ENCODE measurements around the gene SRGAP1. TPM values are rescaled to one million over a fixed set of nuclear protein-coding genes. Genes with fewer than 3 reads are reported as not detected.

SRGAP1 gene
- total RNA-seq, 1 donor from 2014 or later = 9.7 TPM

- H3K4me1 Mint-ChIP-seq = peaks cover 3% of the 10 kb centered on the region
- no peak for TF ChIP-seq CTCF (IDR thresholded peaks at IDR 0.05; ENCODE audit: unreplicated experiment)
- H3K9me3 Mint-ChIP-seq = peaks cover 4% of the 10 kb centered on the region
- no peaks in the 10 kb centered on the region for H3K36me3 Mint-ChIP-seq
- no peak overlapping the region for H3K27ac Mint-ChIP-seq
- H3K4me3 Mint-ChIP-seq = no peak overlapping the region
- no peaks in the 10 kb centered on the region for H3K27me3 Mint-ChIP-seq (ENCODE audit: low read depth)
- no peak for DNase-seq (ENCODE audit: low spot score in 2 of 2, unreplicated experiment in 2 of 2)
Observed at GRCh38 chr12:63930971-63931370, 86.5 kb downstream of the SRGAP1 start.

GRCh38 chr12:63931703-63932102 lies 87.2 kb downstream of the SRGAP1 start:
- no peak overlapping the region for H3K27ac Mint-ChIP-seq

GRCh38 chr12:63934936-63935335 lies 90.4 kb downstream of the SRGAP1 start:
- H3K4me3 Mint-ChIP-seq = no peak overlapping the region
- no peak for TF ChIP-seq CTCF (IDR thresholded peaks at IDR 0.05; ENCODE audit: unreplicated experiment)

More at GRCh38 chr12:63931703-63932102, 87.2 kb downstream of the SRGAP1 start:
- TF ChIP-seq CTCF (IDR thresholded peaks at IDR 0.05; ENCODE audit: unreplicated experiment) = no peak
- no peak for DNase-seq (ENCODE audit: low spot score in 2 of 2, unreplicated experiment in 2 of 2)
- Mint-ChIP-seq H3K27me3 (ENCODE audit: low read depth) (no peaks in the 10 kb centered on the region), H3K36me3 (no peaks in the 10 kb centered on the region), H3K4me1 (peaks cover 3% of the 10 kb centered on the region), H3K4me3 (no peak overlapping the region), H3K9me3 (peaks cover 4% of the 10 kb centered on the region)

GRCh38 chr12:63935361-63935760 lies 90.9 kb downstream of the SRGAP1 start:
- TF ChIP-seq CTCF (IDR thresholded peaks at IDR 0.05; ENCODE audit: unreplicated experiment) = no peak
- peaks cover 4% of the 10 kb centered on the region for H3K9me3 Mint-ChIP-seq
- H3K4me1 Mint-ChIP-seq = peaks cover 11% of the 10 kb centered on the region
- no peak overlapping the region for H3K4me3 Mint-ChIP-seq
- DNase-seq (ENCODE audit: low spot score in 2 of 2, unreplicated experiment in 2 of 2) = no peak
- H3K27me3 Mint-ChIP-seq (ENCODE audit: low read depth) = no peaks in the 10 kb centered on the region
- no peak overlapping the region for H3K27ac Mint-ChIP-seq
- H3K36me3 Mint-ChIP-seq = no peaks in the 10 kb centered on the region

More at GRCh38 chr12:63934936-63935335, 90.4 kb downstream of the SRGAP1 start:
- no peaks in the 10 kb centered on the region for H3K36me3 Mint-ChIP-seq
- no peaks in the 10 kb centered on the region for H3K27me3 Mint-ChIP-seq (ENCODE audit: low read depth)
- H3K27ac Mint-ChIP-seq = no peak overlapping the region
- H3K4me1 Mint-ChIP-seq = peaks cover 7% of the 10 kb centered on the region
- DNase-seq (ENCODE audit: low spot score in 2 of 2, unreplicated experiment in 2 of 2) = no peak
- peaks cover 4% of the 10 kb centered on the region for H3K9me3 Mint-ChIP-seq

GRCh38 chr12:63937378-63938316 lies 93.1 kb downstream of the SRGAP1 start:
- DNase-seq (ENCODE audit: low spot score in 2 of 2, unreplicated experiment in 2 of 2) = no peak
- H3K36me3 Mint-ChIP-seq = no peaks in the 10 kb centered on the region
- no peak overlapping the region for H3K27ac Mint-ChIP-seq

More at GRCh38 chr12:63937378-63938316, 93.1 kb downstream of the SRGAP1 start:
- no peaks in the 10 kb centered on the region for H3K9me3 Mint-ChIP-seq
- no peaks in the 10 kb centered on the region for H3K27me3 Mint-ChIP-seq (ENCODE audit: low read depth)
- no peak for TF ChIP-seq CTCF (IDR thresholded peaks at IDR 0.05; ENCODE audit: unreplicated experiment)
- no peak overlapping the region for H3K4me3 Mint-ChIP-seq
- H3K4me1 Mint-ChIP-seq = peaks cover 23% of the 10 kb centered on the region

All from mesothelial cell of epicardium (in vitro differentiated cells).